Measurements from ENCODE around the gene B3GALT5.

- TF ChIP-seq POLR2A (IDR thresholded peaks at IDR 0.05), result no peak
- no peak for TF ChIP-seq CTCF (IDR thresholded peaks at IDR 0.05)
- no peak for TF ChIP-seq POLR2AphosphoS5 (IDR thresholded peaks at IDR 0.05)
- TF ChIP-seq EP300 (IDR thresholded peaks at IDR 0.05), result no peak
Measured at GRCh38 chr21:39580744-39581143, 32.0 kb upstream of the B3GALT5 start.
